Upper lobe of left lung (tissue), 6 donors: ENCODE measurements around the gene SATB2. TPM values are rescaled to one million over a fixed set of nuclear protein-coding genes. Genes with fewer than 3 reads are reported as not detected.

Experiments used
- ATAC-seq, 2 donors: fragments of 200-7000 bp; cut with Tn5 transposase; one replicate each; pipeline ENCODE4 v1.9.1; 2022; ENCODE audit warnings: mild to moderate bottlenecking in 2 of 2, moderate library complexity in 2 of 2; ENCODE audit not compliant: low FRiP score in 2 of 2
- DNase-seq, 2 donors: peaks; one replicate each; pipeline ENCODE4 v3.0.0-alpha.2; 2019 to 2020
- H3K27ac ChIP-seq, 4 donors: fragments of 200-600 bp; sonication (generic); one replicate each; pipeline ENCODE4 v1.5.1; 2016 to 2019
- H3K27me3 ChIP-seq, 4 donors: fragments of 200-600 bp; sonication (generic); one replicate each; pipeline ENCODE4 v1.5.1; 2017 to 2019
- H3K36me3 ChIP-seq, 4 donors: fragments of 200-600 bp; sonication (generic); one replicate each; pipeline ENCODE4 v1.5.1; 2016 to 2019
- H3K4me1 ChIP-seq, 4 donors: fragments of 200-600 bp; sonication (generic); one replicate each; pipeline ENCODE4 v1.5.1; 2018 to 2019
- H3K4me3 ChIP-seq, 4 donors: fragments of 200-600 bp; sonication (generic); one replicate each; pipeline ENCODE4 v1.5.1; 2017 to 2019; ENCODE audit warnings: mild to moderate bottlenecking in 2 of 4, moderate library complexity in 1 of 4
- H3K9me3 ChIP-seq, 4 donors: fragments of 200-600 bp; sonication (generic); one replicate each; pipeline ENCODE4 v1.5.1; 2018 to 2019
- CTCF ChIP-seq, 6 experiments: fragments of 450-650 bp in 4 of 6; fragments of 200-600 bp in 2 of 6; sonication (generic) in 2 of 6; IDR thresholded peaks; one replicate each; pipeline ENCODE4 v1.5.1; 2016 to 2019; ENCODE audit warnings: antibody characterized with exemption in 6 of 6
- EP300 ChIP-seq, 4 donors: sonication (generic); formaldehyde crosslinking; IDR thresholded peaks; one replicate each; pipeline ENCODE4 v1.5.1; 2017; ENCODE audit warnings: antibody characterized with exemption in 4 of 4, control low read depth in 2 of 4
- POLR2A ChIP-seq, 4 donors: fragments of 450-650 bp; IDR thresholded peaks; one replicate each; pipeline ENCODE4 v1.5.1; 2016 to 2017; ENCODE audit warnings: antibody characterized with exemption in 4 of 4, mild to moderate bottlenecking in 2 of 4
- POLR2AphosphoS5 ChIP-seq, 2 donors: sonication (generic); formaldehyde crosslinking; IDR thresholded peaks; one replicate each; pipeline ENCODE4 v1.5.1; 2017; ENCODE audit warnings: antibody characterized with exemption in 2 of 2
- WGBS, 2 donors: methylation state at CpG; one replicate each; pipeline ENCODE4 v1.1.5; 2017 to 2018; 5-methylcytosine and 5-hydroxymethylcytosine counted together
- total RNA-seq, 6 donors: library from RNA; depleted of rRNA in 4 of 6; stranded (reverse); fragments of >200 nt in 4 of 6; gene quantifications; one replicate each; pipeline versions ENCODE4 v1.1.0 to v1.2.1, GENCODE V29; 2016 to 2021
- donor health status: DM: no; HTN: no; CAD: no; lungs with moderate emphysema.
- donor health status: DM: no; HTN: yes; CAD: no; lungs with severe emphysema.

The SATB2 gene
- total RNA-seq, 6 donors from 2014 or later: 1.7 to 9.4 (median 3.1) TPM

GRCh38 chr2:199470361-199470671 is 12.6 kb upstream of the SATB2 start:
- Histone ChIP-seq H3K27me3 (peaks cover 0 to 75% (median 37%) of the 10 kb centered on the region in 4 donors), H3K27ac (no peak overlapping the region), H3K36me3 (no peaks in the 10 kb centered on the region), H3K4me3 (no peak overlapping the region), H3K9me3 (no peaks in the 10 kb centered on the region), H3K4me1 (peaks cover 16 to 33% (median 25%) of the 10 kb centered on the region in 4 donors)
- DNase-seq (no peak), ATAC-seq (no peak)
- 1 to 13% methylated on average over 11 of the region's 11 CpGs for WGBS, 2 donors
- TF ChIP-seq EP300 (IDR thresholded peaks at IDR 0.05) (no peak), POLR2AphosphoS5 (IDR thresholded peaks at IDR 0.05) (no peak), CTCF (IDR thresholded peaks at IDR 0.05) (no peak), POLR2A (IDR thresholded peaks at IDR 0.05) (no peak)

- no peaks in the 10 kb centered on the region for H3K9me3 ChIP-seq
- H3K4me3 ChIP-seq: peak overlapping the region in 1 of 4 donors; percentile 16
- H3K27me3 ChIP-seq: peaks cover 0 to 81% (median 40%) of the 10 kb centered on the region in 4 donors
- no peaks in the 10 kb centered on the region for H3K36me3 ChIP-seq
- peaks cover 16 to 34% (median 25%) of the 10 kb centered on the region in 4 donors for H3K4me1 ChIP-seq
- TF ChIP-seq POLR2A (IDR thresholded peaks at IDR 0.05) (no peak), EP300 (IDR thresholded peaks at IDR 0.05) (no peak), CTCF (IDR thresholded peaks at IDR 0.05) (no peak)
- ATAC-seq (no peak), DNase-seq (peak in 1 of 2 donors; percentile 31)
- 8 to 10% methylated on average over 25 to 30 of the region's 30 CpGs for WGBS, 2 donors
- no peak overlapping the region for H3K27ac ChIP-seq
These were observed 12.0 kb upstream of the SATB2 start for GRCh38 chr2:199469514-199470360.

- H3K36me3 ChIP-seq: no peaks in the 10 kb centered on the region
- TF ChIP-seq POLR2AphosphoS5 (IDR thresholded peaks at IDR 0.05): no peak
- TF ChIP-seq POLR2A (IDR thresholded peaks at IDR 0.05): no peak
- TF ChIP-seq EP300 (IDR thresholded peaks at IDR 0.05): no peak
- no peak for TF ChIP-seq CTCF (IDR thresholded peaks at IDR 0.05)
- H3K4me3 ChIP-seq: peak overlapping the region in 1 of 4 donors; percentile 16
- H3K27ac ChIP-seq: no peak overlapping the region
- H3K9me3 ChIP-seq: no peaks in the 10 kb centered on the region
- H3K27me3 ChIP-seq: peaks cover 2 to 90% (median 49%) of the 10 kb centered on the region in 4 donors
- ATAC-seq: peak in 1 of 2 donors; percentile 5
- H3K4me1 ChIP-seq: peaks cover 25 to 43% (median 30%) of the 10 kb centered on the region in 4 donors
- 6 to 9% methylated on average over 48 to 49 of the region's 55 CpGs for WGBS, 2 donors
- DNase-seq: peak in 1 of 2 donors; percentile 72
These were observed 11.1 kb upstream of the SATB2 start for GRCh38 chr2:199468561-199469513.

- H3K27ac ChIP-seq: no peak overlapping the region
- H3K36me3 ChIP-seq: no peaks in the 10 kb centered on the region
- peaks cover 39 to 59% (median 45%) of the 10 kb centered on the region in 4 donors for H3K4me1 ChIP-seq
- DNase-seq (peak in 1 of 2 donors; percentile 5), ATAC-seq (no peak)
- H3K4me3 ChIP-seq: no peak overlapping the region
- H3K27me3 ChIP-seq: peaks cover 4 to 98% (median 64%) of the 10 kb centered on the region in 4 donors
- TF ChIP-seq CTCF (IDR thresholded peaks at IDR 0.05) (no peak), POLR2AphosphoS5 (IDR thresholded peaks at IDR 0.05) (no peak), POLR2A (IDR thresholded peaks at IDR 0.05) (no peak), EP300 (IDR thresholded peaks at IDR 0.05) (no peak)
- WGBS, 2 donors: 9% methylated on average over 17 to 22 of the region's 23 CpGs
- peaks cover 0 to 4% (median 0%) of the 10 kb centered on the region in 4 donors for H3K9me3 ChIP-seq
These were observed 9.5 kb upstream of the SATB2 start for GRCh38 chr2:199467066-199467822.
